22Rv1 (cell line): Measurements from ENCODE around the gene ANXA2R.

Source experiments
- H3K27ac ChIP-seq: fragments of 450-650 bp; 2 replicates; pipeline ENCODE4 v1.5.1; 2017
- ZFX ChIP-seq: fragments of 450-650 bp; IDR thresholded peaks from 2 replicates; pipeline ENCODE4 v1.6.1; 2017; ENCODE audit warnings: antibody characterized with exemption, borderline replicate concordance
- TF ChIP-seq, protein P1 (sequence below): fragments of 450-650 bp; IDR thresholded peaks from 2 replicates; pipeline ENCODE4 v1.5.1; 2017; ENCODE audit warnings: mild to moderate bottlenecking

ANXA2R gene

DNA sequence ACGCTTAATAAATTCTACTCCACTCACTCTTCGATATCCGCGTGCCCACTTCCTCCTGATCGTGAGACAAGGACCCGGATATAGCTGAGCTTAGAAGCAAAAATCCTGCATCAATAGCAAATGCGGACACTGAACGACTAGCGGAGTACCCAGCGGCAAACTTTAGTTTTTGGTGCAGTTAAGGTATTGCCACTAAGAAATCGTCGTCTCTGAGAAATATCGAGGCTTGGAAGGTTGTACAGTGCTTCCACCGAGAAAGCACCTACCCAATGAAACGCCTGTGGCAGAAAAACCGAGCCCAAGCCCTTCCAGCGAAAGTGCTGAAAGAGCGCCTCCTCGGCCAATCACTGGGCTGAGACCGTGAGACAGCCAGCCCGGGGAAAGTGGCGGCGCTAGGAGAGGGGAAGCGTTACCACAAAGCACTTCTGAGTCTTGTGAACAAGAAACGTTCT lies 32.2 kb downstream of the ANXA2R start:
- peak overlapping the region; percentile 99 for H3K27ac ChIP-seq
- TF ChIP-seq ZFX, result no peak
- TF ChIP-seq, protein P1, sequence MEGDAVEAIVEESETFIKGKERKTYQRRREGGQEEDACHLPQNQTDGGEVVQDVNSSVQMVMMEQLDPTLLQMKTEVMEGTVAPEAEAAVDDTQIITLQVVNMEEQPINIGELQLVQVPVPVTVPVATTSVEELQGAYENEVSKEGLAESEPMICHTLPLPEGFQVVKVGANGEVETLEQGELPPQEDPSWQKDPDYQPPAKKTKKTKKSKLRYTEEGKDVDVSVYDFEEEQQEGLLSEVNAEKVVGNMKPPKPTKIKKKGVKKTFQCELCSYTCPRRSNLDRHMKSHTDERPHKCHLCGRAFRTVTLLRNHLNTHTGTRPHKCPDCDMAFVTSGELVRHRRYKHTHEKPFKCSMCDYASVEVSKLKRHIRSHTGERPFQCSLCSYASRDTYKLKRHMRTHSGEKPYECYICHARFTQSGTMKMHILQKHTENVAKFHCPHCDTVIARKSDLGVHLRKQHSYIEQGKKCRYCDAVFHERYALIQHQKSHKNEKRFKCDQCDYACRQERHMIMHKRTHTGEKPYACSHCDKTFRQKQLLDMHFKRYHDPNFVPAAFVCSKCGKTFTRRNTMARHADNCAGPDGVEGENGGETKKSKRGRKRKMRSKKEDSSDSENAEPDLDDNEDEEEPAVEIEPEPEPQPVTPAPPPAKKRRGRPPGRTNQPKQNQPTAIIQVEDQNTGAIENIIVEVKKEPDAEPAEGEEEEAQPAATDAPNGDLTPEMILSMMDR, result no peak; the same call in 1 of the 2 replicates

DNA sequence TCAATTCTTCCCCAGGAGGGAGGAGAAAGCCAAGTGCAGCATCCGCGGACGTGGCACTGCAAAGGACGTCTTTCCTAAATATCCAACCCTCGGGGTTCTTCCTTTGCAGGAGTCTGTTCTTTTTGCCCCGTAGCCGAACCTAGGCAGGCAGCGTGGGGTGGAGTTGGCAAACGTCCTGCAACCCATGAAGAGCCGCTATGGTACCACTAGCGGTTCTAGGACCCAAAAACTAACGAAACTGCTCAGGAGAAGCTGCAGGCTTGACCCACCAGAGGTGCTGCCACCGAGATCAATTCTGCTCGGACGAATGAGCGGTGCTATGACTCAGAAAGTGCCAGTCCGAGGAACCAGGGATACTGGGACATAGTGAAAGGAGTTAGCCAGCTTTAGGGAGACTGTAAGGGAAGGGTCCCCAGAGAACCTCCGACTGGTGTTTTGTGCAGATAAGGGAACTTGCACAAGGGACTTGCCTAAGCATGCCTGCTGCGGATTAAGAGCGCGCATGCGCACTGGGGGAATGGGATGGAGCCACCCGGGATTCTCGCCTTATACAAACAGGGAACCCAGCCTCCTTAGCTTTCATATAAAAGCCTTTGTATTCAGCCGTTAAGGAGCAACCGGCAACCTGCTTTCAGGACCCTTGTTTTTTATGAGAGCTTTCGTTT lies 32.7 kb downstream of the ANXA2R start:
- H3K27ac ChIP-seq, result peak overlapping the region; percentile 99
- TF ChIP-seq, protein P1, result no peak
- no peak for TF ChIP-seq ZFX

DNA sequence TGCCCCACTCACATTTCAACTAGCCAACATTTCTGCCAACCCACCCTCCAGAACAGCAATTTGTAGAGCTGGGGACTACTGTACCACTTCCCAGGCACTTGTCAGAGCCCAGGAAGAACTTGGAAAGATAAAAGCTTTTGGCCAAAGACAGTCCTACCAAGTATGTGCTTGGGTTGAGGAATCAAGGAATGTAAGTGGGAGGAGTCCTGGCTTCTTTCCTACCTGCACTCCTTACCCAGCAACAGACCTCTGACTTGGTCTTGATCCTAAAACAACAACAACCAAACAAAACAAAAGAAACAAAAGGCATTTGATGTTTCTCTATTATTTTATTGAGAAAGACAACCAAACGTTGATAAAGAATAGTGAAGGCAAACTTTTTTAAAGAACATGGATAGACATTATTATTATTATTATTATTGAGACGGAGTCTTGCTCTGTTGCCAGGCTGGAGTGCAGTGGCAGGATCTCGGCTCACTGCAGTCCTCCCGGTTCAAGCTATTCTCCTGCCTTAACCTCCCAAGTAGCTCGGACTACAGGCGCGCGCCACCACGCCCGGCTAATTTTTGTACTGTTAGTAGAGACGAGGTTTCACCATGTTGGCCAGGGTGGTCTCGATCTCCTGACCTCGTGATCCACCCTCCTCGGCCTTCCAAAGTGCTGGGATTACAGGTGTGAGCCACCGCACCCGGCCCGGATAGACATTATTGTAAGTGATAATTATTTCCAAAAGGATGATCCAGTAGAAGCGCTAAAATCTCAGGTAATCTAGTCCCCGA lies 33.5 kb downstream of the ANXA2R start:
- TF ChIP-seq ZFX, result no peak
- TF ChIP-seq, protein P1, result no peak
- peak overlapping the region; percentile 99 for H3K27ac ChIP-seq

DNA sequence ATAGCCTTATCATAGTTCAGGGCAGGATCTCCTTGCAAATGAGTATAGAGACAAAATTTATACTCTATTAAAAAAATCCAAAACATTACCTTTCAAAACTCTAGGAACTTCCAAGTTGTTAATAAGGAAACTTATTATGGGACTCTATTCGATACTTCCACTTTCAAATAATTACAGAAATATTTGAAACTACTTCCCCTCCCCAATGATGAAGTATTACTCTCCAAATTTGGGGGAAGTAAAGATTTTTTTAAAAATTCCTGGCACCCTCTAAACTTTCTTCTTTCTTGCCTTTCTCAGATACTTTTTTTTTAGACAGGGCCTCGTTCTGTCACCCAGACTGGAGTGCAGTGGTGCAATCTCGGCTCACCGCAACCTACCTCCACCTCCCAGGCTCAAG lies 35.1 kb downstream of the ANXA2R start:
- no peak overlapping the region for H3K27ac ChIP-seq

DNA sequence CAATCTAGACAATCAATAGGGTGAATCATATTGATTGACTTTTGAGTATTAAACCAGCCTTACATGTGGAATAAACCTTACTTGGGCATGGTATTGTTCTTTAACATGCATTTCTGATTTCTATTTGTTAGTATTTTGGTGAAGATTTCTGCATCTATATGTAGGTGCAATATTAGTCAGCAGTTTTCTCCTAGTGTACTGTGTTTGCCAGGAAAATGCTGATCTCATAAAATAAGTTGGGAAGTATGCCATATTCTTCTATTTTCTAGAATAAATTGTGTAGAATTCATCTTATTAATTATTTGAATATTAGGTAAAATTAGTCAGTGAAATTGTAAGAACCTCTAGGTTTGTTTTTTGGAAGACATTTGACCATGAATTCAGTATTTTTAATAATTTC lies 38.4 kb downstream of the ANXA2R start:
- TF ChIP-seq, protein P1, result no peak
- TF ChIP-seq ZFX, result no peak
- H3K27ac ChIP-seq, result no peak overlapping the region

More for the DNA sequence above, 35.1 kb downstream of the ANXA2R start:
- TF ChIP-seq ZFX, result no peak
- TF ChIP-seq, protein P1, result no peak

DNA sequence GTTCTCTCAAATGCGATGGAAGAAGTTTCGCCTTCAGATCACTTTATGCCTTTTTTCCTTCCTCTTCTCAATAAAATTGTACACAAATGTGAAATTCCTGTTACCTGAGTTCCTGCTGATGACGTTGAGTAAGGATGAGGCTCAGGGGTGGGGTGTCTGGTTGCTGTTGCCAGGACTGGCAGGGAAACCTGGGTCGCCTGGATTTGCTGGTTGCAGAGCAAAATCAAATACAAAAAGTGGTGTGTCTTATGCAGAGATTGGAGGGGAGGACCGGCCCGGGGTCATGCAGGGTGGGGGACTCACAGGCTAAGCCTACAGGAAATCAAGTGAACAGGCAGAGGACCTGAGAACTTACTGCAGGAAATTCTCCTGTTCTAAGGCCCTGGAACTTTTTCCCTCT lies 39.2 kb downstream of the ANXA2R start:
- TF ChIP-seq ZFX, result no peak
- TF ChIP-seq, protein P1, result no peak
- no peak overlapping the region for H3K27ac ChIP-seq
